T-helper 2 cell (primary cell): ENCODE measurements around the gene FRMD4A.
"Not testable (repeated sequence)": the region's sequence is repeated elsewhere in the genome, so short reads cannot be mapped to it uniquely, and the experiment has no call there.

Experiments
- DNase-seq, 5 experiments: peaks; one replicate each; pipeline versions ENCODE4 v3.0.0 to v3.0.0-alpha.2; 2012 to 2022

The FRMD4A gene

GRCh38 chr10:13869295-13869664 lies 461.4 kb downstream of the FRMD4A start:
- DNase-seq: no peak

DNA sequence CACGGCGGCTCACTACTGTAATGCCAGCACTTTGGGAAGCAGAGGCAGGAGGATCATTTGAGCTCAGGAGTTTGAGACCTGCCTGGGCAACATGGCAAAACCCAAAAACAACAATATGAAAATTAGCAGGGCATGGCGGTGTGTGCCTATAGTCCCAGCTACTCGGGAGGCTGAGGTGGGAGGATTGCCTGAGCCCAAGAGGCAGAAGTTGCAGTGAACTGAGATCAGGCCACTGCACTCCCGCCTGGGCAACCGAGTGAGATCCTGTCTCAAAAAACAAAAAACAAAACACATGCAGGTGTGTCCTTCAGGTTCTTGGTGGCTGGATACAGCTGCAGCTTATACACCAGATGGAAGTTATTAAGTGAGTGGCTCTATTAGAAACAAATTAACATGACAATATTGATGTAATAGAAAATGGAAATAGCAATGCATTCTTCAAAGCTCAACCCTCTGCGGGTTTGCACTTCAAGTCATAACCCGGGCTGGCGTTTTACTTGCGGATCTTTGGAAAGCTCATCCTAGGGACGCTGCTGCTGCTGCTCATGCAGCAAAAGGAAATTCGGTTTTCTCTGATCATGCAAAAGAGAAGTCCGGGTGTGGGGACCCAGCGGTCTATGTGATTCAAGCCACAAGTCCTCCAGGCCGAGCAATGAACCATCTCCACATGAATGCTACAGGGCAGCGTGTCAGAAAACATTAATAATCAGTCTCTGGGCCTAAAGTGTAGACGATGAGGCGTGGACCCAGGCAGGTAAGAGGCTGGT lies 462.0 kb downstream of the FRMD4A start:
- no peak for DNase-seq

- no peak for DNase-seq
These were observed 462.9 kb downstream of the FRMD4A start for GRCh38 chr10:13867822-13868221.

DNA sequence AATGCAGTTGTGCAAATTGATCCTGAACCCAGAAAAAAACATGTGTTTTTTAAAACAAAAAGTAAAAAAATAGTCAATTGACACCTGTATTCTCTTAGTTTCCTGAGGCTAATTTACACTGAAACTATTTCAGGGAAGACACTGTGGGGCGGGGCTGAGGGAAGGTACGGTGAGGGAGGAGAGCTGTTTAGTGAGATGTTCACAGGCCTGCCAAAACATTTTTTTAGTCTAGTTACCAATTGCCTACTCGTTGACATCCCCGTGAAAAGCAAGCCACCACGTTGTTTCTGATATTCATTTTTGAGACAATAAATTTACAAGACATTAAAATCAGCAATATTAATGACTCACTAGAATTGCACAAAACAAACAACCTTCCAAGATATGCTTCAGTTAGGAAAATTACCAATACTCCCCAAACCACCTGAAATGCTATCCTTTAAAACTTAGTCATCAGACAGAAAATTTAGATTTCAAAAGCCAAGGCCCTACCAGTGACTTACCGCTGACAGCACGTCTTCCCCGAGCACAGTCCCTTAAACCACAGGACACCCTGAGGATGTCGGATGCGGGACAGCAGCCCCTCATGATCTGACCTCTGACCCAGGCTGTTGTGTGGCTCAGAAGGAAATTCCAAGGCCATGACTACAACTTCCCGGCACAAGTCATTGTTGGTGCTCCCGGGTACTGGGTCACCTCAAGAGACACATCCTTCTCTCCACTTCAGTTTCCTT lies 464.8 kb downstream of the FRMD4A start:
- no peak for DNase-seq

DNA sequence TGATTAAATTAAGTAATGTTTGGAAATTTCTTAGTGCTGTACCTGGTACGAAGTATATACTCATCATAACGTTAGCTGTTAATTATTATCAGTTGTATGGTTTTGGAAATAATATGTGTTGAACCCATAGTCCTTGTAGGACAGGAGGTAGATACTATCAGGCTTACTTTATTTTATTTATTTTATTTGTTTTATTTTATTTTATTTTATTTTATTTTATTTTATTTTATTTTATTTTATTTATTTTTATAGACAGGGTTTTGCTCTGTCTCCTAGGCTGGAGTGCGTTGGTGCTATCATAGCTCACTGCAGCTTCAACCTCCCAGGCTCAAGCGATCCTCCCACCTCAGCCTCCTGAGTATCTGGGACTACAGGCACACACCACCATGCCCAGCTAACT lies 465.5 kb downstream of the FRMD4A start:
- not testable (repeated sequence) for DNase-seq

GRCh38 chr10:13862546-13863233 lies 468.0 kb downstream of the FRMD4A start:
- no peak for DNase-seq

DNA sequence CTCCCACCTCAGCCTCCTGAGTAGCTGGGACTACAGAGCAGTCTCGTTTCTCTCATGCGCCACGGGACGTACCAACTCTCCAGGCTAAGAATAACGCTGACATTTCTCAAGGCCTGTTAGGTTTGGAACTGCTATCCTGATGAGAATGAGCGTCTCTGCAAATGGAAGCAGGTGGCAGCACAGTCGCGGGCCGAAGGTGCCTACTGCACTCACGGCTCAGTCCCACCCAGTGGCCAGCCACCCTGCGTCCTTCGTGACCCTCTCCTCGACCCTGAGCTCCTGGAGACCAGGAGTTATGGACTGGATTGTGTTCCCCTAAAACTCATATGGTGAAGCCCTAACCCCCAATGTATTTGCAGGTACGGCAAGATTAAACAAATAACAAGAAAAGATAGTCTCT lies 469.8 kb downstream of the FRMD4A start:
- no peak for DNase-seq

DNA sequence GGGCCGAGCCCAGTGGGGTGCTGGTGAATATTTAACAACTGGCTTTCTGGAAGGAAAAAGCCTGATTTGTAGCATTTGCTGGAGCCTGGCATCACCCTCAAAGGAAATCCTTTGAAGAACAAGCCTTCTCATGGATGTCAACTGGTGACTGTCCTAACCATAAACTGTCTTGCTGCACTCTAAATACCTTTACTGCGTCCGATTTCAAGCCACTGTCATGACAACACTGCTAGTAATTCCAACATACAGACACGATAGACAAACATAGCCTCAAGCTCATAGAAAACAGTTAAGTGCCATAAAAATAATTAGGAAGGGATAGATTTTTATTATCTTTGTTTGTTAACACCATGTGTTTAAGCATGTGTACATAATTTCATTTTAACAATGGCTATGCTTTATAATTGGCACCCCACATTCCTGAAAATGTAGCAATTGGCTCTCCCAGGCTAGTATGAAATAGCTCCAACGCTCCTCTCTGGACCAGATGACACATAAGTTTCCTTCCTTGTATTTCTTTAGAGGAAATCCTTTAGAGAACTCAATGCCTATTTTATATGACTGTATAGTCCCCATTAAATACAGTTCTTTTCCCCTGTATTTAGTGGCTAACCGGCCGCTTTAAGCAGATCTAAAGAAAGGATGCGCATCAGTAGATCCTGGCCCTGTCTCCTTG lies 470.6 kb downstream of the FRMD4A start:
- DNase-seq: no peak

GRCh38 chr10:13858709-13859108 lies 472.0 kb downstream of the FRMD4A start:
- no peak for DNase-seq

DNA sequence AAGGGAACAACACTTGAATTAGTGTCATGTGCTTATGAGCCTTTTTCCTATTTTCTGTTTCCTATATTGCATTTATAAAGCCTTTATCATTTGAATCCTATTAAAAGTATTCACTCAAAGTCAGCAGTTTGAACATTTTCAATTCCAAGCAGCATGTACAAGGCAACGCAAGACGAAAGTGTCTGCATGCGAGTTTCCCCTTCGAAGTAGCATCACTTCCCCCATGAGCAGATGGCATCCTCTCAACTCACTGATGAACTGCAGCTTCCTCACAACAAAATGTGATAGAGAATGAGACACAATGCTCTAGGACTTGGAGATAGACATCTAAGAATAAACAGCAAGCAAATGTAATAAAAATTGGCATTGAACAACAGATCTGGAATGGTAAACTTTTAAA lies 473.3 kb downstream of the FRMD4A start:
- DNase-seq: no peak

DNA sequence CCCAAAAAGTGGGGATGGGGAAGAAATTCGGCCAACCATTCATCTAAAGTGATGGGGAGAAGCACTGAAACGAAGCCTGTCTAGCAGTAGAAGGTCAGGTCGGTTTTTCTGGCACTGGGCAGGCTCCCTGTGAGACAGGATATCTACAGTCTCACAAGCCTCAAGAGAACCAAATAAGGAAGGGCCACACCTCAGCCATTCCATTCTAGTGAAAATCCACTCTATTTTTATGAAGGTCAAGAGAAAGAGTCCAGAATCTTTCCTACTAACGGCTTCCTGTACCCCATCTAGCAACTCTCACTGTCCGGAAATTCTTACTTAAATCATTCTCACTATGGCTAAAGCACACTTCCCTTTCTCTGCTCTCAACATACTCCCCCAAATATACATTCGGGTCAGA lies 476.9 kb downstream of the FRMD4A start:
- no peak for DNase-seq

GRCh38 chr10:13852872-13853271 lies 477.9 kb downstream of the FRMD4A start:
- no peak for DNase-seq

- no peak for DNase-seq
These were observed 478.8 kb downstream of the FRMD4A start for GRCh38 chr10:13851906-13852305.

DNA sequence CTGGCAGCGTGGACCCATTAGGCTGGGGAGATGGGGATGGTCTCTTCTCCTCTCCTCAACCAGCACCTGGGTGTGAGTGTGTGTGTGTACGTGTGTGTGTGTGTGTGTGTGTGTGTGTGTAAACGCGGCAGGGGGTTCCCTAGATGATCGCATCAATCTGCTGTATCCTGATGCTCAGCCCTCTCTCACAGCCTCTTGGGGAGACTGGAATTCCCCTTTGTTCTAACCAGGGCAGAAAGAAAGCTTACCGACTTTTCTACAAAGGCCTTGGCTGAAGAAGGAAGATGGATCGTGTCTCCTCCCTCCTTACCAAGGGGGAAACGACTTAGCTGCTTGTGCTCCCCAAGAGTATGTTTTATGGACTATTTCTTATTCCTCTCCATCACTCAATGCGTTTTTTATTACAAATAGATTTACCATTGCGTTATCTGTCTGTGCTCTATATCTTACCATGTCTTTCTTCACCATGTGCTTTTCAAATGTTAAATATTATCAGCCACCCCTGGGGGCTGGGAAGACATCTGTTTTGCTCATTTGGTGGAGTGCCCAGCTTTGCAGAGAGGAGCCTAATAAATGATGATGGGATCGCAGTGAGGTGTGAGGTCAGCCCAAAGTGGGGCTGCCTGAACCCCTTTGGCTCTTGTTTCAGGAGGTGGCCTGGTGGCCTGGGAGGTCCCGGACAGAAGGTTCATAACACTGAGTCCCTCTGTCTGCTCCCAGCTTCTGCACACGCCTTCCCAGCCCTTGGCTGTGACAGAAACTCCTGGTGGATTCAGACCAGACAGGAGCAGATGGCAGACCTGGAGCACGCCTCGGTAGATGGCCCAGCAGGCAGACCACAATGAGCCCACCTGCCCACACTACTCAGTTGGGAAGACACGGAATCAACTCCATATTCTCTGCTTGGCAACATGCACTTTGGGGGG lies 481.9 kb downstream of the FRMD4A start:
- DNase-seq: no peak

- peak in 1 of 5 experiments; percentile 23 for DNase-seq
These were observed 483.5 kb downstream of the FRMD4A start for GRCh38 chr10:13847201-13847631.

- no peak for DNase-seq
These were observed 484.8 kb downstream of the FRMD4A start for GRCh38 chr10:13845897-13846296.

DNA sequence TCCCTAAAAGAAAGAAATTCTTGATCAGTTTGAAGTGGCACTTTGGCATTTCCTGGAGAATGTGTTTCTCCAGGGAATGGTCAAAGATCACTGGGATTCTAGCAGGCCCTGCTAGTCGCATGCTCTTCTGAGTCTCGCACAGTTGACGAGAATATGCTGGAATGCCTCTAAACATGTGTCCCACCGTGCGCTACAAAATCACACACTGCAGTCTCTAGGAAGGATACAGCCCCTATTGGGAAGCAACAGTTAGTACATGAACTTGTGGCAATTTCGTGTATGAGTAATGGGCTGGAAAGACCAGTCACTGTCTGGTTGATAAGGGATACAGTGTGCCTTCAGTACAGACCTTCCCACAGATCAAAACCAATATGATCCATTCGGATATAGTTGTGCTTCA lies 486.1 kb downstream of the FRMD4A start:
- DNase-seq: no peak

GRCh38 chr10:13842117-13842516 lies 488.6 kb downstream of the FRMD4A start:
- DNase-seq: no peak

DNA sequence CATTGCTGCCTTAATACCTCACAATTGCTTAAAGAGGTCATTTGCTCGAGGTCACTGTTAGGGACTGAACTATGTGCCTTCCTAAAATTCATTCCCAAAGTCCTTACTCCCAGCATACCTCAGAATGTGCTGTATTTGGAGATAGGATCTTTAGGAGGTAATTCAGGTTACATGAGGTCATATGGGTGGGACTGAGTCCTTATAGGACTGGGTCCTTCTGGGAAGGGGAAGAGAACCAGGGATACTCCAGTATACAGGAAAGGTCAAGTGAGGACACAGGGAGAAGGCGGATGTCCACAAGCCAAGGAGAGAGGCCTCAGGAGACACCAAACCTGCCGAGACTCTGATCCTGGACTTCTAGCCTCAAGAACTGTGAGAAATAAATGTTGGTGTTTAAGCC lies 490.7 kb downstream of the FRMD4A start:
- DNase-seq: no peak

DNA sequence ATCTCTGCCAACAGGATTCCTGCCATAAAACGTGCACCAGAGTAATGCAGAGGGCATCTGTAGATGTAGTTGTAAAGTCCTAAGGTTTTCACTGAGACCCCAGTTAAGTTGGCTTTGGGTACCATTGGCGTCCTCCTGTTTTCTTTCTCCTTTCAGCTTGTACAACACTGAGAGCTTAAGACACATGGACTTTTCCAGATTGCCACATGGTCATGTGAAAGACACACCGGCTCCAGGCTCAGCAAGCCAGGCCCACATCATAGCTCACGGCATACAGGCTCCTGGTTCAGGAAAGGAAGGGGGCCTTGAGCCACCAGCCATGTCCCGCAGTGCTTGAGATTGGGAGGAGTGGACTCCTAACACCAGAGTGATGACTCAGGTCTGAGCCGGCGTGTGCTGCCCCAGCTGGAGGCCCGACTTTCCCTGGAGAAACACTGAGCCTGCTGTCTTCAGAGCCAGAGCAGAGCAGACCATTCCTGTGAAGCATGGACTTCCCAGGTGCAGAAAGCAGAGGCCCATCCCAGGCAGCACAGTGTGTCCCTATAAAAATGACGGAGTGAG lies 491.2 kb downstream of the FRMD4A start:
- DNase-seq: no peak

DNA sequence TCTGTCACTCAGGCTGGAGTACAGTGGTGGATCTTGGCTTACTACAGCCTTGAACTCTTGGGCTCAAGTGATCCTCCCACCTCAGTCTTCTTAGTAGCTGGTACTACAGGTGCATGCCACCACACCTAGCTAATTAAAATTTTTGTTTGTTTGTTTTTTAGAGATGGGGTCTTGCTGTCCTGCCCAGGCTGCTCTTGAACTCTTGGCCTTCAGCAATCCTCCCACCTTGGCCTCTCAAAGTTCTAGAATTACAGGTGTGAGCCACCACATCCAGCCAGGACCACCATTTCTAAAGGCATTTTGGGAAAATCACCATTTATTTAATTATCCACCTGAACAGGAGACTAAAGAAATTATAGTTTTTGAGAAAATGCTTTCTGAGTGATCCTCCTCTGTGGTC lies 491.7 kb downstream of the FRMD4A start:
- DNase-seq: no peak

- DNase-seq: no peak
These were observed 492.8 kb downstream of the FRMD4A start for GRCh38 chr10:13837966-13838365.
